HG02588 (cell line): ENCODE measurements around the gene RTP3.
A peak's percentile ranks its signal among the peaks of the same experiment; 100 is the strongest.
"Not testable (repeated sequence)": the region's sequence is repeated elsewhere in the genome, so short reads cannot be mapped to it uniquely, and the experiment has no call there.

Experiments used
- ATAC-seq: cut with Tn5 transposase; IDR thresholded peaks from one replicate; pipeline ENCODE4 v1.9.1; 2021; ENCODE audit warnings: mild to moderate bottlenecking, moderate library complexity; ENCODE audit not compliant: unreplicated experiment

Gene RTP3

GRCh38 chr3:46517016-46517783, 19.4 kb downstream of the RTP3 start:
- no peak for ATAC-seq

GRCh38 chr3:46517784-46518181, 20.0 kb downstream of the RTP3 start:
- ATAC-seq = no peak

- no peak for ATAC-seq
These were observed 22.2 kb downstream of the RTP3 start for GRCh38 chr3:46519952-46520351.

DNA sequence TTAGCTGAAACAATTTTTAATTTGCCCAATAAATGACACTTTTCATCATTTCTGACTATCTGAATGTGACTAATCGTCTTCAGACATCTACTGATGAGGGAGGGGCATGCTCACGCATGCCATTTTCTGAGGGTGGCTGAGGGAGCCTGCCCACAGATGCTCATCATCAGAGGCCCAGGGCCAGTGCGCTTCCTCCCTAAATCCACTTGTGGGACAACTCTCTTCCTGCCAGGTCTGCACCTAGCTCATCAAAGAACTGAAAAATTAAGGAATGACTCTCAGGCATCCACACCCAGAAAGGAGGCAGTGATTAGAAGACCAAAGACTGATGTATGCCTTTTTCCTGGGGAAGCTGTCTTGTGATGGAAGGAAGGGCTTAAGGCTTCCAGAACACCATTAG, 22.8 kb downstream of the RTP3 start:
- ATAC-seq = no peak

- no peak for ATAC-seq
These were observed 23.3 kb downstream of the RTP3 start for GRCh38 chr3:46521096-46521495.

DNA sequence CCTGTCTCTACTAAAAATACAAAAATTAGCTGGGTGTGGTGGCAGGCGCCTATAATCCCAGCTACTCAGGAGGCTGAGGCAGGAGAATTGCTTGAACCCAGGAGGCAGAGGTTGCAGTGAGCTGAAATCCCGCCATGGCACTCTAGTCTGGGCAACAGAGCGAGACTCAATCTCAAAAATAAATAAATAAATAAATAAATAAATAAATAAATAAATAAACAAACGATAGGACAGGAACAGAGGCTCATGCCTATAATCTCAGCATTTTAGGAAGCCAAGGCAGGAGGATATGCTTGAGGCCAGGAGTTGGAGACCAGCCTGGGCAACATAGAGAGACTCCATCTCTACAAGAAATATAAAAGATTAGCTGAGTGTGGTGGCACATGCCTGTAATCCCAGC, 24.4 kb downstream of the RTP3 start:
- ATAC-seq = not testable (repeated sequence)

DNA sequence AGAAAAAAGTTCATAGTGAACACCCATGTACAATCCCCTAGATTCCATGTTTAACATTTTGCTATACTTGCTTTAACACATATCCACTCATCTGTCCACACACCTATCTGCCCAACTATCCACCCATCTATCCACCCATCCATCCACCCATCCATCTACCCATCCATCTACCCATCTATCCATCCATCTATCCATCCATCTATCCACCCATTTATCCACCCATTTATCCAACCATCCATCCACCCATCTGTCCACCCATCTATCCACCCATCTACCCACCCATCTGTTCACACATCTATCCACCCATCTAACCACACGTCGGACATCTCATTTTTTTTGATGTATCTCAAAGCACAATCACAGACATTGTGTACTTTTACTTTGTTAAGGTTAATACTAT, 25.8 kb downstream of the RTP3 start:
- ATAC-seq = no peak

DNA sequence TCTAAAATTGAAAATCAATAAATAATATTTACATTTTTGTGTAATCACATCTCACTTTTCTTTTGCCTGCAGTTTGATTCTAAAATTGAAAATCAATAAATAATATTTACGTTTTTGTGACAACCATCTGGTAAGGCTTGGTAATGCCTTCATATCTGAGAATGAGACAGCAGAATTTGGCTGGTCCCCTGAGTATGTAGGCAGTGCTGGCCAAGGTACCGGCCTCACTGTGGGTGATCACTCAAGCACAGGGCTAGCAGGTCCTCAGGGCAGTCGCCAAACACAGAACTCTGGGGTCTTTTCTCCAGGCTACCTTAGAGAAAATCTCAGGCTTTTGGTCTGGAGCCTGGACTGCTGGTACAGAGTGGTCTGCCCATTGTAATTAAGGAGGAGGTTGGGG, 26.2 kb downstream of the RTP3 start:
- no peak for ATAC-seq

DNA sequence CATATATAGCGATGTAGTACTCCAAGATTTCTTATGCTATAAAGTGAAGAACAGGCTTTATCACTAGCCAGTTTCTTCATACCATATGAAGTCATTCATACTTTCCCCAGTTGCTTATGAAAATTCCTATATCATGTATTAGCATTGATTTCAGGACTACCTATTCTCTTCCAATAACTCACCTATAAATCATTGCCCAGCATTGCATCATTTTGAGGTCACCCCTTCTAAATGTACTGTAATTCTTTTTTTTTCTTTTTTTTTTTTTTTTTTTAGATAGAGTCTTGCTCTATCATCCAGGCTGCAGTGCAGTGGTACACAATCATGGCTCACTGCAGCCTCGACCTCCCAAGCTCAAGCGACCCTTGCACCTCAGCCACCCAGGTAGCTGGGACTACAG, 27.1 kb downstream of the RTP3 start:
- no peak for ATAC-seq

GRCh38 chr3:46527239-46527638, 29.5 kb downstream of the RTP3 start:
- ATAC-seq = no peak

GRCh38 chr3:46533091-46533490, 35.3 kb downstream of the RTP3 start:
- no peak for ATAC-seq

- no peak for ATAC-seq
These were observed 38.0 kb downstream of the RTP3 start for GRCh38 chr3:46535746-46536145.

DNA sequence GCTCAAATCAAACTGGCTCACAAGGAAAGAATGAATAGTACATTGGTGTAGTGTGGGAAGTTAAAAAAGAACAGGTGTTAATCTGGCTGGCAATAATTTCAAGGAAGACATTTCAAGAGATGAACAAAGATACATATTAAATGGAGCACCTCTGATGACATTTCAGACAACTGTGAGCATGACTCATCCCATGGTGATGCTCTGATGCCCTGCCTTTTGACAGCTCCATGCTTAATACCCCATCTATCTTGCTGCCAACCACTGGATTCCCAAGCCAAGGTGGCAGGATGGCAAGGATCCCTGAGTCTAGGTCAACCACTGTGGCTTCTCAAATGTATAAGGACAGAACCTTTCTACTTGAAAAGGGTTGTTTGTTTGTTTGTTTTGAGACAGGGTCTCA, 39.0 kb downstream of the RTP3 start:
- no peak for ATAC-seq

- ATAC-seq = no peak
These were observed 39.5 kb downstream of the RTP3 start for GRCh38 chr3:46537316-46537715.

DNA sequence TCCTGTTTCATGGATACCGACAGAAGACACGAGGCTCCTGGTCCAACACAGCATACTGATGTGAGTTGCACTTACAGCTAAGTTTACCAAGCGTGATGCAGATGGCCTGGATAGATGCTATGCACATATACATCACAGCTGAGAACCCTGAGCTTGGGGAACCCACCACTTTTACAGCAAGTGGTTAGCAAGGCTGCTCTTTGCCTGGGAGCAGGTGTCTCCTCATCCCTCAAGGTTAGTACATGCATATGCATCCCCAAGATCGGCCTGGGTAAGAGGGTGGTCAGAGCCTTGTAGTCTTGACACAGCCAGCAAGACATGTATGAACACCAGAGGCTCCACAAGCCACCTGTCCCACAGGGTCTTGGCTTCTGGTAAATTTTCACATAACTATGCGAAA, 40.0 kb downstream of the RTP3 start:
- ATAC-seq = no peak

- ATAC-seq = not testable (repeated sequence)
These were observed 40.6 kb downstream of the RTP3 start for GRCh38 chr3:46538425-46538802.

DNA sequence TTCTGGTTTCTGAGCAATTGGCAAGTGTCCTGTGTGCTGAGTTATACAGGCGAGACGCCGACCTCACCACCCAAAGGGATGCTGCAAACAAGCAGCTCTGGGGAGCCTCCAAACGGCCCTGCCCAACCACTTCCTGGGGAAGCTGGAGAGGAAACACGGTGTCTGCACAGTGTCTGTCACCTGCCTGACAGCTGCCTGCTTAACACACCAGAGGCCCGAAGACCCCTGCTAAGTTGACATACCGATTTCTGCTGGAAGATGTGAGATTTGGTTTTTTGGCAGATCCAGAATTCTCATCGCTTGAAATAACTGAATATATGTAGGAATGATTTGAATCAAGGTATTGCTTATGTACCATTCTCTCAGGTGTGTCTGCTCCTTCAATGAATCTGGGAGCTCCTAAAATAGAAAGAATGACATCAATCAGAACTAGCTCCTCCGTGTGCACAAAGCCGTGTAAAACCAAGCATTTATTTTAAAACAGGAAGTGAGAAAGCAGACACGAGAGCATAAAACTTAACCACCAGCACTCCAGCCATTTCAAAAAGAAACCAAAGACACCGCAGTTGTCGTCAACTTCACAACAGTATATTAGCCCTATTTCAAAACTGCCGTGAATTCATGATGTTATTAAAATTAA, 41.1 kb downstream of the RTP3 start:
- ATAC-seq = peak; percentile 76

GRCh38 chr3:46539443-46540005, 41.7 kb downstream of the RTP3 start:
- ATAC-seq = no peak

DNA sequence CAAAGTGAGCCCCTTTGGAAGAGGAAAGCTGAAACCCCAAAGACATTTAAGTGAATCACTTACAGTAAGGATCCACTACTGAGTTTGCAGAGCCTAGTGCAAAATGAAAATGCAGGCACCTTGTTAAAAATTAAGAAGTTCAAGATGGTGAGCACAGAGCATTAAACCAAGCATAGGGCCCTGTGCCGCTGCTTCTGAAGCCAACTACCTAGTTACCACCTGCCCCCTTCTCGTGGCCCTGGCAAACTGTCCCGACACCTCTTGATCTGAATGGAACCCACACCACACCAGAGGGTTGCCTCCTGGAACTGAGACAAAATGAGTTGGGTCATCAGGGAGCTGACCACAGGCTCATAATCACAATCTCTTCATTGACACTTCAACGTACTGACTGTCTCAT, 42.8 kb downstream of the RTP3 start:
- no peak for ATAC-seq

DNA sequence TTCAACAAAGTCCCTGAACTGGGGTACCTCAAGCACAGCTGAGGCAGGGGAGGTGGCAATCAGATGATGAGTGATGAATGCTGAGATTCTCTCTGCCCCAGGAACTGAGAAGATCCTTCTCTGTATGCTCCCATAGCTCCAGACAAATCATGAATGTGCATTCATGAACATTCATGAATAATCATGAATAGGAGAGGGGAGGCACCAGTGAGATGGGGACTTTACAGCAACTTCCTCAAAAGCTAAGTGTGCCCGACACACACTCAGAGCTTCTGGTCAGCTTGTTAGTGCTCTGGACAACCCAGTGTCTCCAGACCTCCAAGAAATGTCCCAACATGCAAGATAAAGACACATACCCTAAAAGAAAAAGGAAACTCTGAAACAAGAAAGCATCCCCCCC, 44.1 kb downstream of the RTP3 start:
- no peak for ATAC-seq

GRCh38 chr3:46542344-46542743, 44.6 kb downstream of the RTP3 start:
- no peak for ATAC-seq

GRCh38 chr3:46542801-46543201, 45.0 kb downstream of the RTP3 start:
- ATAC-seq = no peak
